Measurements from ENCODE around the gene NUDT4.

DNA sequence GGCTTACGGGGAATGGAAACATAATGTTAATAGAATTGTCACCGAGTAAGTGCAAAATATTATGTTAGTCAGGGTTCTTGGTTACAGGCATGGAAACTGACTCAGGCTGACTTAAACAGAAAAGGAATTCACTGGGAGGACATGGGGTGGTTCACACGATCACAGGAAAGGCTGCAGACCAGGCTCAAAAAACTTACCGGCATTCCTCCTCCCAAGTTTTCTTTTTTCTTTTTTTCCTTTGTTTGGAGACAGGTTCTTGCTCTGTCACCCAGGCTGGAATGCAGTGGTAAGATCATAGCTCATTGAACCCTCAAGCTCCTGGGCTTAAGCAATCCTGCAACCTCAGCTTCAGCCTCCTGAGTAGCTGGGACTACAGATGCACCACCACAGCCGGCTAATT, 75.9 kb downstream of the NUDT4 start:
- TF ChIP-seq, protein P1, sequence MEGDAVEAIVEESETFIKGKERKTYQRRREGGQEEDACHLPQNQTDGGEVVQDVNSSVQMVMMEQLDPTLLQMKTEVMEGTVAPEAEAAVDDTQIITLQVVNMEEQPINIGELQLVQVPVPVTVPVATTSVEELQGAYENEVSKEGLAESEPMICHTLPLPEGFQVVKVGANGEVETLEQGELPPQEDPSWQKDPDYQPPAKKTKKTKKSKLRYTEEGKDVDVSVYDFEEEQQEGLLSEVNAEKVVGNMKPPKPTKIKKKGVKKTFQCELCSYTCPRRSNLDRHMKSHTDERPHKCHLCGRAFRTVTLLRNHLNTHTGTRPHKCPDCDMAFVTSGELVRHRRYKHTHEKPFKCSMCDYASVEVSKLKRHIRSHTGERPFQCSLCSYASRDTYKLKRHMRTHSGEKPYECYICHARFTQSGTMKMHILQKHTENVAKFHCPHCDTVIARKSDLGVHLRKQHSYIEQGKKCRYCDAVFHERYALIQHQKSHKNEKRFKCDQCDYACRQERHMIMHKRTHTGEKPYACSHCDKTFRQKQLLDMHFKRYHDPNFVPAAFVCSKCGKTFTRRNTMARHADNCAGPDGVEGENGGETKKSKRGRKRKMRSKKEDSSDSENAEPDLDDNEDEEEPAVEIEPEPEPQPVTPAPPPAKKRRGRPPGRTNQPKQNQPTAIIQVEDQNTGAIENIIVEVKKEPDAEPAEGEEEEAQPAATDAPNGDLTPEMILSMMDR (IDR thresholded peaks at IDR 0.05), result no peak
- no peak for TF ChIP-seq POLR2A (IDR thresholded peaks at IDR 0.05)

Measured in testis (tissue), 2 donors.